HG03442 (cell line): ENCODE results near the gene PDSS2.
"Not testable (repeated sequence)": the region's sequence is repeated elsewhere in the genome, so short reads cannot be mapped to it uniquely, and the experiment has no call there.

Experiments
- ATAC-seq: cut with Tn5 transposase; IDR thresholded peaks from one replicate; pipeline ENCODE4 v1.9.1; 2021; ENCODE audit warnings: mild to moderate bottlenecking, moderate library complexity; ENCODE audit not compliant: unreplicated experiment

The PDSS2 gene

DNA sequence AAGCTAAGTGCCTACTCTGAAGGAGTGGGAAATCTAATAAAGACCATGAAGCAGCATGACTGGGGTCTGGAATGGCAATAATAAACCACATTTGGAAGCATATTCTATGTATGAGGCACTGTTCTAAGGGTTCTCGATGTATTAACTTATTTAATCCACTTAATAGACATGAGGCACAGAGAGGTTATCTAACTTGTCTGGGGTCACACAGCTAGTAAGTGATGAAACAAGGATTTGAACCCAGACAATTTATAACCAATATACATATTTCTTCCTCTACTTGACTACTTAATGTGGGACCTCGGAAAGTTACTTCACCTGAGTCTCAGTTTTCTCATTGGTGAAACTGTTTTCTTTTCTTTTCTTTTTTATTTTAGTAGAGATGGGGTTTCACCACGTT lies 131.3 kb downstream of the PDSS2 start:
- ATAC-seq: no peak

DNA sequence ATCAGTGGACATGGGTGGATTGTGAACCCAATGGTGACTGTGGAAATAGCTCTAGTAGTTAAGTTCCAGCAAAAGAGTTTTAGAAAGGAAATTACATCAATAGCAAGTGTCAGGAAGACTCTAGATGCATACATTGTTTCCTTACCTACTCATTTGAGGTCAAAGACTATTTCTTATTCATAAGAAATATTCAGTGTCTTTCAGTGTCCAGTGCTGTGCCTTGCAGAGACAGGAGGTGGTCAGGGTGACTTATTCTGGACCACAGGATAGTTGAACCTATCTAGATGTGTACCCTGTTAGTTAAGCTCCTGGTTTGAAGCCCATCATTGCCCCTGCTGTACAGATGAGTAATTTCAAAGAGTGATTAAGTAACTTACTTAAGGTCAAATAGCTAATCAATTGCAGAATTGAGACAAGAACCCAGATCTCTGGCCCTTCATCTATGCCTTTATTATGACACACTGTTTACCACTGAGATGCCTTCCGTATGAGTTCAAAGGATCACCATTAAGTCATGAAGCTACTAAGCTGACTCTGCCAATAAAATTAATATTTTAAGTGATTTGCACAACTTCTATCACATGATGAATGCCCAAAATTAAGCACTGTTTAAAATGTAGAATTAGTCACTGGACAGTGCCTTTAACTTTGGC lies 136.1 kb downstream of the PDSS2 start:
- no peak for ATAC-seq

DNA sequence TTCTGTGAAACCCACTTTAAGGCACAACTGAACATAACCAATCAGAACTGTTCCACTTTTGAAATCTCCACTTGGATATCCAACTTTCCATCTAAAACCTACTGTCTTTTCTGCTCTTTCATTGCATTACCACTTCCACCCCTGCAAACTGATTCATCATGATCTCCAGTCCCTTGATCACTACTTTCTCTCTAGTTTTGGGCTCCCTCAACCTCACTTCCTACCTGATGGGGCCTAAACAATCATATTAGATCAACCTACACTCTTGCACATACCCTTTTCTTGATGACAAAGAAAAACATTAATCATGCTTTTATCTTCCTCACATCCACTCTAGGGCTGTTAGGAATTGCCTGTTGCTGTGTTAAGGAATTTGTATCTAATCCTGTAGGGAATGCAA lies 137.6 kb downstream of the PDSS2 start:
- no peak for ATAC-seq

DNA sequence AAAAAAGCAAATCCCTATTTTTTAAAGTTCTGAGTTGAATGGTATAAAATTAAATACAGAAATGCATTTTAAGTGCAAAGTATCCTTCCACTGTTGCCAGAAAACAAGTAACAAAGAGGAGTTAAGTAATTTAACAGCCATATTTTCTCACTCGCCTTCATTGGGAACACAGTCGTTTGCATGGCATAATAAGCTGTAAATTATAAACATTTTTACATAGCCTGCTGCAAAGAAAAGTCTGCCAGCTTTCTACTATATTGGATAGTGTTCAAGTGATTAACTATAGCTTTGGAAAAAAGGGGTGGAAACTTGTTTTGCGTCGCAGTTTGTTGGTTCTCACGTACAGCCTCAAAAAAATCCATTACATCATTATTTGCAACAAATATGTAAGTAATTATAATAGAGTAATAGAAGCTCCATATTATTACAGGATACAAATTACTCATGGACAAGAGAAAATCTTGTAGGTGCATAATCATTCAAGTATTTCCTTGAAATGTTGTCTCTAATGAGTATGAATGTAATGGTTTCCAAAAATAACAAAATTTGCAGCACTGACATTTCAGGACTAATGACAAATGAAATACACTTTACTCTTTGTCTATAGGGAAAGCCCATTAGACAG lies 139.3 kb downstream of the PDSS2 start:
- no peak for ATAC-seq

DNA sequence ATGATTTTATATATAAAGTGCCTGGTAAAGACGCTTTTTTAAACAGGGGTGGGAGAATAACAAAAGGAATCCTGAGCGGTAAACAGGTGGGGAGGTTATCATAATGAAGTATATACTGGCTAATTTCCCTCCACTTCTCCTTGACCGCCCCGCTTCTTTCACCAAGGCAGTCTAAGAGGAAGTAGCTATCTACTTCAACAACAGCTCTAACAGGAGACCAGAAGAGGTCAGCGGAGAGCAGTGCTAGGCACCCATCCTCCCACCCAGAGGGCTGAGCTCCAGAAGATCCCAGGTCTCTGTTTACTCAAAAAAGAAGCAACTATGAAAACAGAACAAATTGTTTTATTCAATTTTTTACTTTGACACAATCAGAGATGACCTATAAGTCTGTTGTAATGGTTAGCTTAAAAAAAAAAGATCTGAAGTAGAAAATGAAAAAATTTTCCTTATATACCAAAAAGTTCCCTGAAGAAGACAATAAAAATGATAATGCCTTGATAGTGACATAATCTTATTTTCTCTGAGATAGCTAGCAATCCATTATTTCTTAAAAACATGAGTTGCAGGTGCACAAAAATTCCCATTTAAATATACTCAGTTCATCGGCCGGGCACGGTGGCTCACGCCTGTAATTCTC lies 141.1 kb downstream of the PDSS2 start:
- ATAC-seq: no peak

DNA sequence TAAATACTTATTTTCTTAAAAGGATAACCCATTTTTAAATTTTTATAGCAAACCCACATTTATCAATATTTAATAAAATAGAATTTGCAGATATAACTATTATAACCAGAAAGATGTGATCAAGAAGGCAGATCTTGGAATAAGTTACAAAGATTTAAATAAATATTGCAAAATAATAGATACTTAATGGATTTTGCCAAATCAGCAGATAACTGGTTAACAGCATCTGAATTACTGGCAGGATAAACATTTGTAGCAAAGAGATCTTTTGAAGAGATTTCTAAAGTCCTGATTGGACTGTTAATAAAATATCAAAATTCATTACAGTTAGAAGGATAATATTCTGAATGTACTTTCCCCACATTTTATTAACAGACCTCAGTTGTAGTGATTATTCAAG lies 144.2 kb downstream of the PDSS2 start:
- no peak for ATAC-seq

DNA sequence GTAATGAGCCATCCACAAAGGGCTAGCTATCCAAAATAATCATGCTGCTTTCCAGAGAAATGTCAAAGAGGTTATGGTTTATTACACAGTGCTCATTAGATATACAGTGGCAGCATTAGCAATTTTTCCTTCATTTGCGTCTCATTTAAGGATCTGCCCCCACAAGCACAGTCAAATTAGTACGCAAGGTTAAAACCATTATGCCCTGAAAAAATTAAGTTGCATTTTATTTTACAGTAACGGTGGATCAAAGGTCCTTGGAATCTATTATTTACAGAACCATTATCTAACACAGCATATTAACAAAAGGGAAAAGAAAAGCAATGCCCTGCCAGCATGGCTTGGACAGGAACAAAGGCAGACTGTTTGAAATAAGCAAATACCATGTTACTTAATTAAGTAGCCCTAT lies 144.8 kb downstream of the PDSS2 start:
- no peak for ATAC-seq

DNA sequence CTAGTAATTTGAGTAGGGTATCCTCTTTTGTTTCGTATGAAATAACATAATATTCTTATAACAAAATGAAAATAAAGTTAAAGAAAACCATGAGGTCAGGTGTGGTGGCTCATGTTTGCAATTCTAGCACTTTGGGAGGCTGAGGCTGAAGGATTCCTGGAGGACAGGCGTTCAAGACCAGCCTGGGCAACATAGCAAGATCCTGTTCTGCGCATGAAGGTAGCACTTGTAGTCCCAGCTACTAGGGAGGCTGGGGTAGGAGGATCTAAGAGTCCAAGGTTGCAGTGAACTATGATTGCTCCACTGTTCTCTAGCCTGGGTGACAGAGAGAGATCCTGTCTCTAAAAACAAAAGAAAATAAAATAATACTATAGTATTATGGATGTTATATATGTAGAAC lies 145.6 kb downstream of the PDSS2 start:
- no peak for ATAC-seq

DNA sequence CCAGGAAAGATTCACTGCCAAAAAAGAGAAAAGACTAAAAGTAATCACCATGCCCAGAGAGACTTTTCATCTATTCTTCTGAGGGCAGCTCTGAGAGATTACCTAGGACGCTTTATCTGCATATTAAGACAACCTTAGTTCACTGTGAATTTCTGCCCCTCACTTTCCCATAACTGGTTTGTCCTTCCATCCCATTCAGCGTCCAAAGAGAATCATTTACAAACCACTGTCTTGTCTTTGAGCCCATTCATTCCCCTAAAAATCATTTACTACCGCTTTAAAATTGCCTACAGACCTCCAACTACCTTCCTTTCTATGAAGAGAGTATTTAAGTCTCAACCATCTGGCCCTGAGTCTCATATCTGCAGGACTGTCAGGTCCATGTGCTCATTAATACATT lies 149.0 kb downstream of the PDSS2 start:
- no peak for ATAC-seq

DNA sequence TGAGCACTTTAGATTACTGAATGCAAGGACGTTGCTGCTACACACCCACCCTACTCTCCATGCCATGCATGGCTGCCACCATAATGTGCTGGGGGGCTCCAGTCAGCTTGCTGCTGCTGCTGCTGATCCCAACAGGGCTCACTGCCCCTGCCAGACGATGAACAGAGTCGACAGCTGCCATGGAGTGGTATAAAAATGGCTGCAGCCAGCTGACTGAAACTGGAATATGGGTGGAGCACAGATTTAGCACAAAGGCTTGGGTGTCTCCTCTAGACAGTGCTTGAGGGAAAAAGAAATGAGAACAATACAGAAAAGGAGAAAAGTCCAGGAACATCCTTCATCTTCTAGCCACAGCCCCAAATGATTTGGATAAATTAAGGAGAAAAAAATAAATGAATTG lies 150.7 kb downstream of the PDSS2 start:
- ATAC-seq: no peak

DNA sequence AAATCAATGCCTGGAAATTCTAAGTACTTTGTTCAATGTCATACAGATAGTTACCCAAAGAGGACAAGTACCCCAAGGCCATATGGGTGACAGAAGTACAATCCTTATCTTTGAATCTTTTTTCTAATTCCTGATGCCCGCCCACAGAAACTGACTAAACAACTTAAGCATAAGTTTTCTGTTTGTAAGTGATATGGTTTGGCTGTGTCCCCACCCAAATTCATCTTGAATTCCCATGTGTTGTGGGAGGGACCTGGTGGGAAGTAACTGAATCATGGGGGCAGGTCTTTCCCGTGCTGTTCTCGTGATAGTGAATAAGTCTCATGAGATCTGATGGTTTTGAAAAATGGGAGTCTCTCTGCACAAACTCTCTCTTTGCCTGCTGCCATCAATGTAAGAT lies 153.4 kb downstream of the PDSS2 start:
- ATAC-seq: not testable (repeated sequence)

DNA sequence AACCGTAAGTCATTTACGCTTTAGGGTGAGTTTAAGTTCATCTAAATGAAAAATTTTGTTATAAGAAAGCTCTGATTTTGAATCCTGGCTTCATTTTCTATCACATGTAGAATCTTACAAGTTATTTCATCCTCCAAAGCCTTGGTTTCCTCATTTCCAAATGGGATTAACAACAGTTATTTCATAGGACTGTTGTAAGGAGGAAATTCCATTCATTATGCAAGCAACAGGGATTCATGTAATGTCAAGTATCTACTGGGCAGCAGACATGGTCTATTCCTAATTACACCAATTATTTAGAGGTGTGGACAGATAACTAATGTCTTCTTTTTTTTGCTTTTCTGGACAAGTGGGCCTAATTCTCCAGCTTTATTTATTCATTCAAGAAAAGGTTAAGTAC lies 154.0 kb downstream of the PDSS2 start:
- no peak for ATAC-seq

DNA sequence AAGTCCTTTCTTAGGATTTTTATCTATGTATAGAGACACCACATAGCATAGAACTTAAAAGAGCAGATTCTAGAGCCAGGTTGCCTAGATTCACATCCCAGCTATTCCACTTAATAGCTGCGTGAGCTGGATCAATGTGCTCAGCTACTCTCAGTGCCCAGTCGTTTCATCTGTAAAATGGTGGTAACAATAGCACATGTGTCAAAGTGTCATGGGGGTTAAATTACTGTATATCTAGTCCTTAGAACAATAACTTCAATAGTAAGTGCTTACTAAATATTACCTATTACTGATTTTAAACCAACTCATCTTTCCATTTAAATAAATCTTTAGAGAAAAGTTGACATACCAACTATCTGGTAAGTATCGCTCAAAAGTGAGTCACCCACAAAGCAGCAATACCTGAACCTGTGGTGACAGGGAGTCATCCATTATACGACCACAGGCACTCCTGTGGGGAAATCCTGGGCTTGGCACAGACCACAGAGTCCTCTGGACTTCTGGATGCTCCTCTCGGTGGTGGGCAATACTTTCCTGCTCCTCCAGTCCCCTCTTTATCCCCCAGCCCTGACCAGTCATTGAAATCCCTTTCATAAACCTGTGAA lies 154.8 kb downstream of the PDSS2 start:
- no peak for ATAC-seq

DNA sequence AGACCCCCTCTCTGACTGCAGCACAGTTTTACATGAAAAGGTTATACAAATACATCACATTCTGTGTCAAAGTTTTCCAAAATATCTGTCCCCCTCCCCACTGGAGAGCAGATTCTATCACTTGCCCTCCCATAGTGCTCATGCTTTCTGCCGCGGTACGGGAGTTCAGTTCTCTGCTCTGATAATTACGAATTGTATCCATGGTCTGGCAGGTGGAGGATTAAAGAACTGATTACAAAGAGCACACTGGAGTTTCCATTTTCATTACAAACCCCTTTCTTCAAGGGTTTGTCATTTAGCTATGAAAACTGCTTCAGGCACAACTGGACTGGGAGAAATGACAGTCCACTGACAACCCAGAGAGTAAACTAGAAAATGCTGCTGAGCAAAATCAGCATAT lies 166.0 kb downstream of the PDSS2 start:
- no peak for ATAC-seq

DNA sequence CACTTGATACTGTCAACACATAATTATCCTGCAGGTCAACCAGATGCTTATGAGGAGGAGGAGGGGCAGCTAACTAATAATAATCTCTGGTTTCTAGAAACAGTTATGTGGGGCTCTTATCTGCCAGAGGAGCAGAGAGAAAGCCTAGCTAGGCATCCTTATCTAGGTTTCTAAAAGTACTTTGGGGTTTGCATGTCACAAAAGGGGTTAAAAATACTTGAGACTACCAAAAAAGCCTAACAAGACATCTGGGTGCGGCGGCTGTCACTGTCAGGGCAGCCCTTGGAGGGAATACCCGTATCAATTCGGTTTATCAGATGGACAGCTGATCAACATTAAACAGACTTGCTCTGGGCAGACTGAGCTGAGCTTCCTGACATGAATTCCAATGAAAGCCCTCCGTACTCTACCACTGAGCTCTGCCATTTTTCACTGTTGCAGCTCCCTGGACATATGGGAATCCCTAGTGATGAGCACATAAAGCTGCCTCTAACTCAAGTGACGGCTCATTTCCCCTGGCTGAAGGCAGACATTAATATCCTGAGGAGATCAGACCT lies 166.6 kb downstream of the PDSS2 start:
- no peak for ATAC-seq

DNA sequence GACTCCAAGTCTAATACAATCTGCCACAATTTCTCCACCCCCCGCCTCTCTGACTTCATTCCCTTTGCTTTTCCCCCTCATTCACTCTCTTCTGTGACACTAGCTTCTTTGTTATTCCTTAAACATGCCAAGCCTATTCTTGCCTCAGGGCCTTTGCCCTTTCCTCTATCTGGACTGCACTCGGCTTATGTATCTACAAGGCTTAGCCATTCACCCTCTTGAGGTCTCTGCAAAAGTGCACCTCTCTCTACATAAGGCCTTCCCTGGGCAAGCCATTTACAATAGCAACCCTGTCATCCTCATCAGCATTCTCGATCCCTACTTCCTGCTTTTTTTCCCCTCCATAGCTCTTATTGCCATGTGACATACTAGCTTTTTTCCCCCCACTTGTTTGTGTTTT lies 168.9 kb downstream of the PDSS2 start:
- ATAC-seq: no peak

DNA sequence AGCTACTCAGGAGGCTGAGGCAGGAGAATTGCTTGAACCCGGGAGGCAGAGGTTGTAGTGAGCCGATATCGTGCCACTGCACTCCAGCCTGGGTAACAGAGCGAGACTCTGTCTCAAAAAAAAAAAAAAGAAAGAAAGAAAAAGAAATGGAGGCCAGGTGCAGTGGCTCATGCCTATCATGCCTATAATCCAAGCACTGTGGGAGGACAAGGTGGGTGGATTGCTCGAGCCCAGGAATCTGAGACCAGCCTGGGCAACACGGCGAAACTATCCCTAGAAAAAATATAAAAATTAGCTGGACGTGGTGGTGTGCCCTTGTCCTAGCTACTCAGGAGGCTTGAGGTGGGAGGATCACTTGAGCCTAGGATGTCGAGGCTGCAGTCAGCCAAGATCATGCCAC lies 170.1 kb downstream of the PDSS2 start:
- ATAC-seq: not testable (repeated sequence)

DNA sequence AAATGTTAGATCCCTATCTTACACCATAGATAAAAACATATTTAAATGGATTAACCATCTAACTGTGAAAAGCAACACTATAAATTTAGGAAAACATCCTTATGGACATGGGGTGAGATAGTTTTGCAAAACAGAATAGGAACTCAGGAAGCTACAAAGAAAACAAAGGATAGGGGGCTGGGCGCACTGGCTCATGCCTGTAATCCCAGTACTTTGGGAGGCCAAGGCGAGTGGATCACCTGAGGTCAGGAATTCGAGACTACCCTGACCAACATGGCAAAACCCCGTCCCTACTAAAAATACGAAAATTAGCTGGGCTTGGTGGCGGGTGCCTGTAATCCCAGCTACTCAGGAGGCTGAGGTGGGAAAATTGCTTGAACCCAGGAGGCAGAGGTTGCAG lies 173.7 kb downstream of the PDSS2 start:
- ATAC-seq: not testable (repeated sequence)

DNA sequence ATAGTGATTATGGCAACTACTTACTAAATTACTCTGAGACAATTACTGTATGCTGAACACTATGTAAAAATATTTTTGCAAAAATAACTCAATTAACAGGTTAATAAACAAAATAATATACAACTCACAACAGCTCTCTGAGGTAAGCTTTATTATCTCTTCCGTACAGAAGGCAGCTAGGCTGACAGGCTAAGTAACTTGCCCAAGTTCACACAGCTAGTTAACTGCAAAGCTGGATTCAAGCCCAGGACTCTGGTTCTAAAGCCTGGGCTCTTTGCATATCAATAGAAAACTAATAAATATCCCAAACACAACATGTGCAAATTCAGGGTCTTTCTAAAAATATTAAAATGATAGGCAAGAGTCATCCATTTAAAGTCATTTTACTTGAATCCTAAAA lies 174.6 kb downstream of the PDSS2 start:
- ATAC-seq: no peak

DNA sequence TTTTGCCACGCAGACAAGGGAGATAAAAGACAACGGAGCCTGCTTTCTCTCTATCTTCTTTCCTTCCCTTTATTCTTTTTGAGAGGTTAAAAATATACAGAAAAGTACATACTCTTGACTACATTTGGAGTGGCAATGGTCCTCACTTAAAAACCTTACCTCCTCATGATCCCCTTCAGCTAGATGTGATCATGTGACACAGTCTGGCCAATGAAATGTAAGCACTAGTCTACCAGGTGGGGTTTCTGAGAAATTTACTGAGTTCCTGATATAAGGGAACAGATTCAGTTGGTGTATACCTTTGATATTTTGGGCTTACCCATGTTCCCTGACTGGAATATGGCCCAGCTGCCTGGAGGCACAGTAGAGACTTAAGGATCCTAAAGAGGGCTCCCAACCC lies 178.6 kb downstream of the PDSS2 start:
- ATAC-seq: no peak

DNA sequence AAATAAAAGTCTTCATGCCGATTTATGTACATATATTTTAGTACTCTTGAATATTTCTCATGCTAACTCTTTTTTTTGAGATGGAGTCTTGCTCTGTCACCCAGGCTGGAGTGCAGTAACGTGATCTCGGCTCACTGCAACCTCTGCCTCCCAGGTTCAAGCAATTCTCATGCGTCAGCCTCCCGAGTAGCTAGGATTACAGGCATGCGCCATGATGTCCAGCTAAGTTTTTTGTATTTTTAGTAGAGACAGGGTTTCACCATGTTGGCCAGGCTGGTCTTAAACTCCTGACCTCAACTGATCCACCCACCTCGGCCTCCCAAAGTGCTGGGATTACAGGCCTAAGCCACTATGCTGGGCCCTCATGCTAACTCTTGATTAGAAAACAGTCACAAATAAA lies 179.4 kb downstream of the PDSS2 start:
- ATAC-seq: not testable (repeated sequence)

DNA sequence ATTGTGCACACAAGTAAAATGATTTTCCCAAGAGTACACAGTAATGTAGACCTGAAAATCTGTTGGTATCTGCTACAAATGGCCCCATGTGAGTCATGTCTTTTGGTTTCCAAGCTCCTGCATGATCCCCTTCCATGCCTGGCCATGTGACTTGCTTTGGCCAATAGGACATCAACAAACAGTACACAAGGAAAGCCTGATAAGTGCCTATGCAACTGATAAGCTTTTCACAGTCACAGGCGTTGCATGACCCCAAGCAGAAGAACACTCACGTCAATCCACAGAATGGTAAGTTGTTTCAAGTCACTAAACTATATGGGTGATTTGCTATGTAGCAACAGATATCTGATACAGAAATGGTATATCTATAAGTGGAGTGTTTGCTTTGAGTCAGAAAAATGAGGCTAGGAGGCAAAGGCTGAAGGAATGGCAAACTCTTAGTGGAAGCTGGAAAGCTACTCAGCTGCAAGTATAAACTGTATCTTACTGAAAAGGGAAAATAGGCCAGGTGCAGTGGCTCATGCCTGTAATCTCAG lies 184.0 kb downstream of the PDSS2 start:
- no peak for ATAC-seq
